B cell (primary cell): ENCODE measurements around the gene FAM227A. TPM values are rescaled to one million over a fixed set of nuclear protein-coding genes. Genes with fewer than 3 reads are reported as not detected.
A peak's percentile ranks its signal among the peaks of the same experiment; 100 is the strongest.

Experiments
- ATAC-seq: fragments of 200-7000 bp; cut with Tn5 transposase; one replicate; pipeline ENCODE4 v1.10.0; 2021; ENCODE audit warnings: low read depth, mild to moderate bottlenecking, moderate number of reproducible peaks, moderate library complexity
- CTCF ChIA-PET: fragments of 350-600 bp; sonication (Branson Sonifier 250); formaldehyde crosslinking; loops from one replicate; lab custom pipeline; 2021; ENCODE audit warnings: antibody characterized with exemption, inconsistent platforms; lab: Charles Lee
- POLR2A ChIA-PET: fragments of 350-600 bp; sonication (Branson Sonifier 250); formaldehyde crosslinking; loops from one replicate; lab custom pipeline; 2021; ENCODE audit warnings: antibody characterized with exemption; lab: Charles Lee
- DNase-seq: peaks from one replicate; pipeline ENCODE4 v3.0.0; 2013
- H2AFZ ChIP-seq: 2 replicates; pipeline ENCODE4 v1.6.1; 2012; ENCODE audit warnings: mild to moderate bottlenecking, low read depth, low read length; ENCODE audit not compliant: insufficient read depth, poor library complexity, severe bottlenecking
- H3K27ac ChIP-seq, 2 donors: 1 replicate in 1 of 2; 2 replicates in 1 of 2; pipeline ENCODE4 v1.5.1; 2012 to 2013; ENCODE audit warnings: low read length in 2 of 2, mild to moderate bottlenecking in 2 of 2, moderate library complexity in 1 of 2
- H3K27me3 ChIP-seq, 4 experiments: fragments of 200-600 bp in 1 of 4; sonication (generic) in 1 of 4; replicated peaks in 1 of 4; 1 replicate in 2 of 4; 2 replicates in 2 of 4; pipeline versions ENCODE4 v1.6.1 to v1.7.0; 2013 to 2016; ENCODE audit warnings: low read length in 3 of 4, mild to moderate bottlenecking in 2 of 4, mixed read lengths in 1 of 4, moderate library complexity in 1 of 4; ENCODE audit not compliant: insufficient read depth in 4 of 4, control insufficient read depth in 3 of 4; ENCODE audit errors: control extremely low read depth in 1 of 4
- H3K36me3 ChIP-seq, 2 experiments: replicated peaks in 1 of 2; 1 replicate in 1 of 2; 2 replicates in 1 of 2; pipeline versions ENCODE4 v1.6.1 to v1.7.1; 2013; ENCODE audit warnings: low read length in 1 of 2; ENCODE audit not compliant: insufficient read depth in 2 of 2, control insufficient read depth in 1 of 2; ENCODE audit errors: control extremely low read depth in 1 of 2, extremely low read depth in 1 of 2
- H3K4me1 ChIP-seq, 2 donors: fragments of 200-600 bp in 1 of 2; sonication (generic) in 1 of 2; 1 replicate in 1 of 2; 2 replicates in 1 of 2; pipeline versions ENCODE4 v1.5.1 to v1.6.1; 2013 to 2017; ENCODE audit warnings: low read length in 2 of 2; ENCODE audit not compliant: control insufficient read depth in 2 of 2, insufficient read depth in 2 of 2
- H3K4me2 ChIP-seq: replicated peaks from 2 replicates; pipeline ENCODE3; 2012; ENCODE audit warnings: mild to moderate bottlenecking, low read depth, low read length; ENCODE audit not compliant: poor library complexity, severe bottlenecking
- H3K4me3 ChIP-seq, 5 experiments: fragments of 200-600 bp in 1 of 5; sonication (generic) in 1 of 5; 1 replicate in 3 of 5; 2 replicates in 2 of 5; pipeline versions ENCODE4 v1.5.1 to v1.7.0; 2011 to 2016; ENCODE audit warnings: low read length in 4 of 5, mild to moderate bottlenecking in 4 of 5, low read depth in 2 of 5, control low read depth in 1 of 5, moderate library complexity in 1 of 5; ENCODE audit not compliant: insufficient read depth in 1 of 5; ENCODE audit errors: control extremely low read depth in 1 of 5, extremely low read depth in 1 of 5
- H3K79me2 ChIP-seq: fragments of 200-600 bp; sonication (generic); one replicate; pipeline ENCODE4 v1.6.0; 2016; ENCODE audit warnings: low read length; ENCODE audit not compliant: control insufficient read depth, insufficient read depth
- H3K9ac ChIP-seq: fragments of 200-600 bp; sonication (generic); 2 replicates; pipeline ENCODE4 v1.6.1; 2017; ENCODE audit warnings: mild to moderate bottlenecking, low read length, moderate library complexity
- H3K9me3 ChIP-seq, 3 donors: one replicate each; pipeline versions ENCODE4 v1.6.1 to v1.7.1; 2013; ENCODE audit warnings: low read length in 2 of 3; ENCODE audit not compliant: control insufficient read depth in 2 of 3, insufficient read depth in 1 of 3; ENCODE audit errors: control extremely low read depth in 1 of 3
- H4K20me1 ChIP-seq: 2 replicates; pipeline ENCODE4 v1.6.0; 2012; ENCODE audit warnings: mild to moderate bottlenecking, low read length; ENCODE audit not compliant: insufficient read depth, control insufficient read depth, poor library complexity, severe bottlenecking
- H3K27ac Mint-ChIP-seq: one replicate; pipeline ENCODE4 v1.8.0; 2021; ENCODE audit warnings: mixed read lengths
- H3K27me3 Mint-ChIP-seq: one replicate; pipeline ENCODE4 v1.8.0; 2021; ENCODE audit warnings: mixed read lengths
- H3K4me1 Mint-ChIP-seq: one replicate; pipeline ENCODE4 v1.8.0; 2021; ENCODE audit warnings: mixed read lengths
- H3K4me3 Mint-ChIP-seq: one replicate; pipeline ENCODE4 v1.8.0; 2021; ENCODE audit warnings: mixed read lengths
- H3K9me3 Mint-ChIP-seq: one replicate; pipeline ENCODE4 v1.8.0; 2022; ENCODE audit warnings: mixed read lengths; ENCODE audit not compliant: insufficient read depth
- CTCF ChIP-seq: fragments of 200-600 bp; IDR thresholded peaks from one replicate; pipeline ENCODE4 v1.8.0; 2022; ENCODE audit warnings: antibody characterized with exemption, mild to moderate bottlenecking
- EZH2 ChIP-seq: IDR thresholded peaks from 2 replicates; pipeline ENCODE4 v1.6.1; 2012; ENCODE audit warnings: borderline replicate concordance, low read depth, mild to moderate bottlenecking, moderate library complexity, low read length; ENCODE audit not compliant: insufficient read depth, poor library complexity, severe bottlenecking
- WGBS: methylation state at CpG from one replicate; pipeline ENCODE4 v1.1.5; 2013; ENCODE audit warnings: missing lambda C conversion rate; ENCODE audit not compliant: insufficient coverage; 5-methylcytosine and 5-hydroxymethylcytosine counted together
- intact Hi-C: fragments of 100-400 bp; cut with micrococcal nuclease; formaldehyde crosslinking; loops from one replicate; pipeline ENCODE4 v1.10.0; 2022
- polyA plus RNA-seq: library from polyadenylated mRNA; depleted of rRNA; stranded (reverse); fragments of >200 nt; gene quantifications from 2 replicates; pipeline ENCODE4 v1.2.3, GENCODE V29; 2012
- total RNA-seq, 2 donors: library from RNA; stranded (reverse); fragments of 120-200 nt in 1 of 2; gene quantifications; 1 replicate in 1 of 2; 2 replicates in 1 of 2; pipeline versions ENCODE4 v1.2.3 to v1.2.4, GENCODE V29; 2013 to 2022

Gene FAM227A
- total and polyA plus RNA-seq, 2 donors (not counting 1 experiment from before 2014, with no cell fraction given) = 0.04 to 0.57 TPM

- ChIA-PET CTCF (interaction anchor here (0.7 kb wide), 1 partner anchor 21 kb away, joined by 3 read pairs; no protein-coding TSS in a partner anchor), POLR2A (interaction anchor here (0.7 kb wide), 1 partner anchor 51 kb away, joined by 6 read pairs; no protein-coding TSS in a partner anchor)
- no peaks in the 10 kb centered on the region for H3K27me3 ChIP-seq
- no peaks in the 10 kb centered on the region for H4K20me1 ChIP-seq
- no peaks in the 10 kb centered on the region for H3K36me3 ChIP-seq
- TF ChIP-seq CTCF (no peak), EZH2 (no peak)
- Mint-ChIP-seq H3K9me3 (no peaks in the 10 kb centered on the region), H3K4me3 (no peak overlapping the region), H3K27ac (no peak overlapping the region), H3K4me1 (peaks cover 13% of the 10 kb centered on the region), H3K27me3 (peaks cover 3% of the 10 kb centered on the region)
- ATAC-seq = no peak
- peaks cover 5% of the 10 kb centered on the region for H3K79me2 ChIP-seq
- H3K4me1 ChIP-seq = peaks cover 13 to 15% of the 10 kb centered on the region in 2 donors
- H2AFZ ChIP-seq = no peak overlapping the region
- no peak overlapping the region for H3K4me3 ChIP-seq
- no peaks in the 10 kb centered on the region for H3K9me3 ChIP-seq
- no peak overlapping the region for H3K9ac ChIP-seq
- peak; percentile 23 for DNase-seq
- no peak overlapping the region for H3K4me2 ChIP-seq
- intact Hi-C loops = loop anchor here (10.0 kb wide), 1 partner anchor 148 kb away; the partner anchor contains the start of gene DDX17
- H3K27ac ChIP-seq = no peak overlapping the region
These were observed 3.3 kb downstream of the FAM227A start for GRCh38 chr22:38652859-38653258.

GRCh38 chr22:38649841-38650522, 6.2 kb downstream of the FAM227A start:
- Mint-ChIP-seq H3K27ac (no peak overlapping the region), H3K9me3 (no peaks in the 10 kb centered on the region), H3K4me3 (no peak overlapping the region), H3K27me3 (peaks cover 7% of the 10 kb centered on the region), H3K4me1 (peaks cover 2% of the 10 kb centered on the region)
- TF ChIP-seq CTCF = no peak
- no peak for TF ChIP-seq EZH2
- intact Hi-C loops = loop anchor here (10.0 kb wide), 1 partner anchor 145 kb away; the partner anchor contains the start of gene DDX17
- CTCF ChIA-PET = no interaction called here
- H2AFZ ChIP-seq = no peak overlapping the region
- no peak for DNase-seq
- H3K36me3 ChIP-seq = no peaks in the 10 kb centered on the region
- H3K4me1 ChIP-seq = no peaks in the 10 kb centered on the region
- POLR2A ChIA-PET = no interaction called here
- H4K20me1 ChIP-seq = no peaks in the 10 kb centered on the region
- no peaks in the 10 kb centered on the region for H3K9me3 ChIP-seq
- ATAC-seq = no peak
- H3K79me2 ChIP-seq = no peaks in the 10 kb centered on the region
- no peak overlapping the region for H3K27ac ChIP-seq
- WGBS = 75% methylated on average over 1 of the region's 5 CpGs
- H3K9ac ChIP-seq = no peak overlapping the region
- H3K4me2 ChIP-seq = no peak overlapping the region
- H3K27me3 ChIP-seq = no peaks in the 10 kb centered on the region
- H3K4me3 ChIP-seq = no peak overlapping the region
